ENCODE results near the gene GDI1. TPM values are rescaled to one million over a fixed set of nuclear protein-coding genes. Genes with fewer than 3 reads are reported as not detected.

Gene GDI1
- total RNA-seq, 4 donors from 2014 or later: 50.5 to 83.5 (median 61.5) TPM

DNA sequence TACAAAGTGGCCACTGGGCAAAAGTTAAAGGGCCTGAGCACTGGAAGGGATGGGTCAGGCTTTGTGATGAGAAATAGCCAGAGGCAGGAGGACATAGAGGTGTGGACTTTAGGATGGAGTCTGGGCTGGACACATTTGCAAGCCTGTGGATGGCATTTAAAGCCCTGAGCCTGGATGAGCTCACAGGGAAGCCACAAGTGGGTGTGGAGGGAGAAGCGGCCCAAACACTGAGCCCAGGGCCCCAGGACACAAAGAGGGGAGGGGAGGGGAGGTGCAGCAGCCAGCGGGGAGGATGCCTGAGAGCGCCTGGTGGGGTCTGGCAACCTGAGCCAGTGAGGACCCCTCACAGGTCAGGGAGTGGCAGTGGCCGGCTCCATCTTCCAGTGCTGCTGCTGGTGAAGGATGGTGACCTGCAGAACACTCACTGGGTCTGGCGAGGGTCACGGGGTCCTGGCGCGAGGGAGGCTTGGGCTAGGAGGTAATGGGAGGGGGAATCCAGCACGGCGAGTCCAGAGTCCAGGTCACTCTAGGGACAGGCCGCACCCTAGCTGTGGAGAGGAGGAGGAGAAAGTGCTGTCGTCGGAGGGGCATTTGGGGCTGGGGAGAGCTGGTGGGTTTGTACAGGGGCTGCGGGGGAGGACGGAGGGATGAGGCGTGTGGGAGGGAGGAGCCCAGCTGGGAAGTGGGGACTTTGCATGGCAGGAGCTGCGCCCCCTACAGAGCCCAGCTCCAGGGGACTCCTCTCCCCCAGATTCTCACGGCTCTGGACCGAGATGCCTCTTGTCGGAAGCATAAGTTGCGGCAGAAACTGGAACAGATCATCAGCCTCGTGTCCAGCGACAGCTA, 35.1 kb downstream of the GDI1 start:
- DNase-seq (ENCODE audit: low spot score in 2 of 2): no peak
- intact Hi-C loops (cut with DNase I; ENCODE audit: low total_unique reads): no loop called here

DNA sequence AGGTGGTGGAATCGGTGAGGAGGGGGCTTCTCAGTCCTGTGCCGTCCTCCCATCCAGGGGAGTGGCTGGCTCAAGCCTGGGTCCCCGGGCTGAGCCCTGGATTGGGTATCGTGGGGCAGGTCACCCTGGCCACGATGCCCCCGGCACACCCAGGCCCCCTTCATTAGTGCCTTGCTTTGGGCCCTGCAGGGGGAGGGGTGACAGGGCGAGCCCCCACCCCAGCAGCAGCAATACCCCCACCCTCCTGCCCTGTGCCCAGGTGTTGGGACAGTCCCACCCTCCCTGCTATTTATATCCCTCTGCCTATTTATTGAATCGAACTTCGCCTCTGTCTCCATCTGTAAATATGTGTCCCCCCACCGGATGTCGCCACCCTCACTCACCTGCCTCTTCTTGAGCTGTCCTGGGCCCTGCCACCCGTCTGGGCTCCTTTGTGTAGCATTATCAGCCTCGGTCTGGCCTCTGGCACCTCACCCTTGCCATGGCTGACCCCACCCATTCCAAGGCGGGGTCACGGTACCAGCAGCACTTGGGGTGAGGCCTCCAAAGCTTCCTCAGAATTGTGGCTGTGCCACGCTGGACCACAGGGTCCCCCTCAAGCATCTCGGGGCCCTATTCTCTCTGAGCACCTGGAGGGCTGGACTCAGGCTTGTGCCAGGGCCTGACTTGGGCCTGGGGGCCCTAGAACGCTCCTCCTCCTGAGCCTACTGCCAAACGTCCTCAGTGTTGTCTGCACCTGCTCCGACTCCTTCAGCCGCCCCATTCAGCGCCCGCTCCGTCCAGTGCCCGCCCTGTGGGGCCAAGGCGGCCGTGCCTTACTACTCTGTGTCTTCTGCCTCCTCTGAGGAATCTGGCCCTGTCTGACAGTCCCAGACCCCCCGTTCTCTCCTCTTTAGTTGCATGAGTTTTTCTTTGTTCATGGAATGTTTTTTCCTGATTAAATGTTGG, 36.0 kb downstream of the GDI1 start:
- WGBS, 2 donors: 66 to 73% methylated on average over 18 to 28 of the region's 28 CpGs

More for the DNA sequence above, 35.1 kb downstream of the GDI1 start:
- WGBS, 2 donors: 87 to 90% methylated on average over 18 to 23 of the region's 23 CpGs
- TF ChIP-seq, protein P1, sequence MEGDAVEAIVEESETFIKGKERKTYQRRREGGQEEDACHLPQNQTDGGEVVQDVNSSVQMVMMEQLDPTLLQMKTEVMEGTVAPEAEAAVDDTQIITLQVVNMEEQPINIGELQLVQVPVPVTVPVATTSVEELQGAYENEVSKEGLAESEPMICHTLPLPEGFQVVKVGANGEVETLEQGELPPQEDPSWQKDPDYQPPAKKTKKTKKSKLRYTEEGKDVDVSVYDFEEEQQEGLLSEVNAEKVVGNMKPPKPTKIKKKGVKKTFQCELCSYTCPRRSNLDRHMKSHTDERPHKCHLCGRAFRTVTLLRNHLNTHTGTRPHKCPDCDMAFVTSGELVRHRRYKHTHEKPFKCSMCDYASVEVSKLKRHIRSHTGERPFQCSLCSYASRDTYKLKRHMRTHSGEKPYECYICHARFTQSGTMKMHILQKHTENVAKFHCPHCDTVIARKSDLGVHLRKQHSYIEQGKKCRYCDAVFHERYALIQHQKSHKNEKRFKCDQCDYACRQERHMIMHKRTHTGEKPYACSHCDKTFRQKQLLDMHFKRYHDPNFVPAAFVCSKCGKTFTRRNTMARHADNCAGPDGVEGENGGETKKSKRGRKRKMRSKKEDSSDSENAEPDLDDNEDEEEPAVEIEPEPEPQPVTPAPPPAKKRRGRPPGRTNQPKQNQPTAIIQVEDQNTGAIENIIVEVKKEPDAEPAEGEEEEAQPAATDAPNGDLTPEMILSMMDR (IDR thresholded peaks at IDR 0.05): no peak
- no peak for TF ChIP-seq POLR2A (IDR thresholded peaks at IDR 0.05)
- H3K4me3 ChIP-seq (ENCODE audit: low read depth, poor library complexity, severe bottlenecking): no peak overlapping the region

DNA sequence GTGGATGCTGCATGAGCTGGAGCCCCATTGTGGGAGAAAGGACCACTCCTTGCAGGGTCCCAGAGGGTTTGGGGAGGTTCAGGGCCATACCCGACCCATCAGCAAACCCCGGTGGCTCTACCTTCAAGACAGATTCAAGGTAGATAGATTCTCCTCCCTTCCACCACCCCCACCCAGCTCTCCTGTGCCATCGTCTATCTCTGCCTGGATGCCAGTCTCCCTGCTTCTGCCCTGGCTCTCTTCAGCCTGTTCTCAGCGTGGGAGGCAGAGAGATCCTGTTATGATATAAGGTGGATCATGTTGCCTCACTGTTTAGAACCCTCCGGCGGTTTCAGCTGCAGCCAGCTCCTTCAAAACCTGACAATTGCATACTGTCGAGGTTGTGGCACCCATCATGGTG, 36.7 kb downstream of the GDI1 start:
- WGBS, 2 donors: 53 to 68% methylated on average over 6 to 7 of the region's 7 CpGs
- TF ChIP-seq POLR2A (IDR thresholded peaks at IDR 0.05): no peak
- TF ChIP-seq, protein P1 (IDR thresholded peaks at IDR 0.05): no peak
- intact Hi-C loops (cut with DNase I; ENCODE audit: low total_unique reads): no loop called here
- no peak overlapping the region for H3K4me3 ChIP-seq (ENCODE audit: low read depth, poor library complexity, severe bottlenecking)
- DNase-seq (ENCODE audit: low spot score in 2 of 2): no peak

More for the DNA sequence above, 36.0 kb downstream of the GDI1 start:
- TF ChIP-seq, protein P1 (IDR thresholded peaks at IDR 0.05): no peak
- intact Hi-C loops (cut with DNase I; ENCODE audit: low total_unique reads): no loop called here
- no peak overlapping the region for H3K4me3 ChIP-seq (ENCODE audit: low read depth, poor library complexity, severe bottlenecking)
- DNase-seq (ENCODE audit: low spot score in 2 of 2): no peak

DNA sequence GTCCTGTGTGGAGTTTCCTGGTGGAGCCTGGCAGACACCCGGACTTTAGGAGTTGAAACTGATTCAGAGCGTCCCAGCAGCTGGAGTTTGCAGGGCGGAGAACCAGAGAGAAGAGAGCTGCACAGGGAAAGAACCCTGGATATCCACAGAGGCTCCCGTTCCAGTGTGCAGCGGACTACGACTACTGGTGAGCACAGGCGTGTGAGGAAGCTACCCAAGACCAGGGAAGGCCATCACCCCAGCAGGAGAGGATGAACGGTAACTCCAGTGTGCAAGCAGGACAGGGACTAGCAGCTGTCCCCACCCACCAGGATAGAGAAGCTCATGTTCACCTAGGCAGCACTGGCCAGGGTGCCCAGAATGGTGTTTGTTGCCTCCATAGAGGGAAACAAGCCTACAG, 39.9 kb downstream of the GDI1 start:
- 71 to 77% methylated on average over 8 of the region's 8 CpGs for WGBS, 2 donors
- no peak for TF ChIP-seq POLR2A (IDR thresholded peaks at IDR 0.05)
- TF ChIP-seq, protein P1 (IDR thresholded peaks at IDR 0.05): no peak
- no peak overlapping the region for H3K4me3 ChIP-seq (ENCODE audit: low read depth, poor library complexity, severe bottlenecking)
- intact Hi-C loops (cut with DNase I; ENCODE audit: low total_unique reads): no loop called here
- DNase-seq (ENCODE audit: low spot score in 2 of 2): no peak

DNA sequence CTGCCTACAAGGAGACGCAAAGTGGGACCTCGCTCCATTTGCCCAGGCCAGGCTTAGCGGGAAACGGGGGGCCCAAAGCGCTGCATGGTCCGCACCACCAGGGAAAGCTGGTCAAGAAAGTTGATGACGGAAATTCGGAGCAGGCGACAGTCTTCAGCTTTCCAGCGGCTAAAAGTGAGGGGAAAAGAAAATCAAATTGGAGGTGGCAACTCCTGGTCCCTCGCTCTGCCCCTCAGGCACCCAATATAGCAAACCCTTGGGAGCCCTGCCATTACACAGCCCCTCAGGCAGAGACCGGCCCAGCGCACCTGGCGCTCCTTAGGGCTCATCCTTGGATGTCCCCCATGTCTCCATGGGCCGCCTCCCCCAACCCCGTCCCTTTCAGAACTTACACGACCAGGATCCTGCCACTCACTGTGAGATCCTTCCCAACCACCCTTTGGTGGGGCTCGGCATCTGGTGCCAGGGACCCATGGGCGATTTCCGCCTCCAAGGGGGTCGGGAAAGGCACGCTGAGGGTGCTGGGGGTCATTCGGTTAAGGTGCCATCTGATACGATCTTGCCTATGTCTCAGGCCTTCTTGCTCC, 41.0 kb downstream of the GDI1 start:
- TF ChIP-seq POLR2A (IDR thresholded peaks at IDR 0.05): no peak
- TF ChIP-seq, protein P1 (IDR thresholded peaks at IDR 0.05): no peak
- intact Hi-C loops (cut with DNase I; ENCODE audit: low total_unique reads): no loop called here
- 62 to 68% methylated on average over 18 to 24 of the region's 24 CpGs for WGBS, 2 donors
- no peak for DNase-seq (ENCODE audit: low spot score in 2 of 2)
- no peak overlapping the region for H3K4me3 ChIP-seq (ENCODE audit: low read depth, poor library complexity, severe bottlenecking)
